SH-SY5Y (cell line): Measurements from ENCODE around the gene DAP.

Experiments
- GATA2 ChIP-seq: IDR thresholded peaks from 2 replicates; pipeline ENCODE4 v1.6.1; 2011; ENCODE audit warnings: mild to moderate bottlenecking, low read depth, low read length
- GATA3 ChIP-seq: IDR thresholded peaks from 2 replicates; pipeline ENCODE4 v1.6.1; 2011; ENCODE audit warnings: low read depth, mild to moderate bottlenecking, low read length, moderate library complexity

- TF ChIP-seq GATA2 (no peak), GATA3 (no peak)
These were observed 76.5 kb downstream of the DAP start for GRCh38 chr5:10684303-10685086.
